Mesenchymal stem cell (in vitro differentiated cells and primary cell): Measurements from ENCODE around the gene TNPO1.
"Not testable (repeated sequence)": the region's sequence is repeated elsewhere in the genome, so short reads cannot be mapped to it uniquely, and the experiment has no call there.

Experiments
- DNase-seq: peaks from one replicate; pipeline ENCODE4 v3.0.0-alpha.2; 2013
- H2AFZ ChIP-seq: one replicate; pipeline ENCODE4 v1.6.1; 2013; ENCODE audit warnings: low read depth, mild to moderate bottlenecking, control low read depth, inconsistent platforms, low read length, moderate library complexity
- H2AK5ac ChIP-seq: 2 replicates; pipeline ENCODE4 v1.6.1; 2013; ENCODE audit warnings: low read length, moderate library complexity, mild to moderate bottlenecking, inconsistent platforms; ENCODE audit not compliant: severe bottlenecking
- H2BK120ac ChIP-seq: one replicate; pipeline ENCODE4 v1.6.1; 2013; ENCODE audit warnings: low read depth, mild to moderate bottlenecking, inconsistent platforms, low read length, moderate library complexity
- H2BK12ac ChIP-seq, 2 experiments: one replicate each; pipeline ENCODE4 v1.6.1; 2013; ENCODE audit warnings: inconsistent platforms in 2 of 2, low read length in 2 of 2, mild to moderate bottlenecking in 2 of 2, moderate library complexity in 2 of 2, control low read depth in 1 of 2
- H2BK15ac ChIP-seq: one replicate; pipeline ENCODE4 v1.6.1; 2013; ENCODE audit warnings: mild to moderate bottlenecking, low read depth, inconsistent platforms; ENCODE audit not compliant: poor library complexity, severe bottlenecking
- H2BK5ac ChIP-seq: 2 replicates; pipeline ENCODE4 v1.6.1; 2013; ENCODE audit warnings: low read depth, mild to moderate bottlenecking, low read length, control low read depth, inconsistent platforms; ENCODE audit not compliant: poor library complexity, severe bottlenecking
- H3K14ac ChIP-seq, 2 experiments: one replicate each; pipeline ENCODE4 v1.6.1; 2013; ENCODE audit warnings: inconsistent platforms in 2 of 2, low read length in 2 of 2, control low read depth in 1 of 2, mild to moderate bottlenecking in 1 of 2, moderate library complexity in 1 of 2
- H3K18ac ChIP-seq, 2 experiments: one replicate each; pipeline ENCODE4 v1.6.1; 2013; ENCODE audit warnings: inconsistent platforms in 2 of 2, low read length in 2 of 2, control low read depth in 1 of 2, low read depth in 1 of 2, mild to moderate bottlenecking in 1 of 2
- H3K23ac ChIP-seq, 2 experiments: one replicate each; pipeline ENCODE4 v1.6.1; 2013; ENCODE audit warnings: inconsistent platforms in 2 of 2, low read length in 2 of 2, mild to moderate bottlenecking in 2 of 2, moderate library complexity in 2 of 2, control low read depth in 1 of 2
- H3K27ac ChIP-seq: 2 replicates; pipeline ENCODE4 v1.5.1; 2013; ENCODE audit warnings: mild to moderate bottlenecking, moderate library complexity, low read length, control low read depth, inconsistent platforms; ENCODE audit not compliant: poor library complexity, severe bottlenecking
- H3K27me3 ChIP-seq, 2 experiments: 2 replicates each; pipeline versions ENCODE4 v1.6.1 to v1.7.0; 2013; ENCODE audit warnings: low read length in 2 of 2, mild to moderate bottlenecking in 2 of 2, moderate library complexity in 2 of 2, control low read depth in 1 of 2, inconsistent platforms in 1 of 2; ENCODE audit not compliant: control insufficient read depth in 1 of 2, insufficient read depth in 1 of 2
- H3K36me3 ChIP-seq, 2 experiments: 2 replicates each; pipeline versions ENCODE4 v1.6.1 to v1.7.0; 2013; ENCODE audit warnings: low read length in 2 of 2, control low read depth in 1 of 2, inconsistent platforms in 1 of 2, low read depth in 1 of 2, mild to moderate bottlenecking in 1 of 2; ENCODE audit not compliant: insufficient read depth in 2 of 2, control insufficient read depth in 1 of 2
- H3K4ac ChIP-seq, 2 experiments: one replicate each; pipeline ENCODE4 v1.6.1; 2013; ENCODE audit warnings: inconsistent platforms in 2 of 2, low read length in 2 of 2, mild to moderate bottlenecking in 2 of 2, moderate library complexity in 2 of 2, control low read depth in 1 of 2, low read depth in 1 of 2
- H3K4me1 ChIP-seq: 2 replicates; pipeline ENCODE4 v1.6.1; 2013; ENCODE audit warnings: low read depth, low read length, control low read depth; ENCODE audit not compliant: control insufficient read depth, insufficient read depth
- H3K4me2 ChIP-seq: 2 replicates; pipeline ENCODE4 v1.6.1; 2013; ENCODE audit warnings: low read length, mild to moderate bottlenecking, inconsistent platforms; ENCODE audit not compliant: poor library complexity, severe bottlenecking
- H3K4me3 ChIP-seq, 2 experiments: 2 replicates each; pipeline versions ENCODE4 v1.5.1 to v1.7.0; 2013; ENCODE audit warnings: low read length in 2 of 2, mild to moderate bottlenecking in 2 of 2, control low read depth in 1 of 2, low read depth in 1 of 2; ENCODE audit not compliant: insufficient read depth in 1 of 2
- H3K79me1 ChIP-seq: replicated peaks from 2 replicates; pipeline ENCODE4 v1.6.1; 2013; ENCODE audit warnings: mild to moderate bottlenecking, control low read depth, low read length, inconsistent platforms; ENCODE audit not compliant: poor library complexity, severe bottlenecking
- H3K9ac ChIP-seq: 2 replicates; pipeline ENCODE4 v1.7.0; 2013; ENCODE audit warnings: mild to moderate bottlenecking, low read length, moderate library complexity
- H3K9me3 ChIP-seq: 2 replicates; pipeline ENCODE4 v1.7.0; 2013; ENCODE audit warnings: mild to moderate bottlenecking, low read length; ENCODE audit not compliant: control insufficient read depth
- H4K8ac ChIP-seq: one replicate; pipeline ENCODE4 v1.6.1; 2013; ENCODE audit warnings: inconsistent platforms, mild to moderate bottlenecking, low read length, moderate library complexity
- H4K91ac ChIP-seq: one replicate; pipeline ENCODE4 v1.6.1; 2013; ENCODE audit warnings: mild to moderate bottlenecking, low read length, inconsistent platforms
- WGBS: methylation state at CpG from one replicate; pipeline ENCODE4 v1.1.7; 2013; ENCODE audit warnings: mixed read lengths; 5-methylcytosine and 5-hydroxymethylcytosine counted together

TNPO1 gene

GRCh38 chr5:72786676-72787075 is 29.8 kb upstream of the TNPO1 start:
- no peak for DNase-seq
- Histone ChIP-seq H2BK5ac (no peak overlapping the region), H3K79me1 (no peaks in the 10 kb centered on the region), H4K8ac (no peak overlapping the region), H3K4ac (no peak overlapping the region), H3K18ac (no peak overlapping the region), H3K9me3 (no peaks in the 10 kb centered on the region), H3K23ac (no peak overlapping the region), H2AK5ac (no peak overlapping the region), H3K4me3 (no peak overlapping the region), H2AFZ (no peak overlapping the region), H2BK120ac (no peak overlapping the region), H3K36me3 (no peaks in the 10 kb centered on the region), H3K27ac (no peak overlapping the region), H2BK12ac (no peak overlapping the region), H3K9ac (no peak overlapping the region), H3K14ac (no peak overlapping the region), H3K4me1 (peaks cover 4% of the 10 kb centered on the region), H3K27me3 (no peaks in the 10 kb centered on the region), H4K91ac (no peak overlapping the region), H3K4me2 (no peak overlapping the region), H2BK15ac (no peak overlapping the region)
- no CpG with 5 or more reads among the region's 4 CpGs for WGBS

- H3K14ac ChIP-seq: no peak overlapping the region
- no peak overlapping the region for H3K23ac ChIP-seq
Observed at GRCh38 chr5:72788866-72789505, 27.5 kb upstream of the TNPO1 start.

GRCh38 chr5:72790186-72790585 is 26.3 kb upstream of the TNPO1 start:
- no peak overlapping the region for H2BK15ac ChIP-seq
- 78% methylated on average over 1 of the region's 1 CpG for WGBS

More at GRCh38 chr5:72788866-72789505, 27.5 kb upstream of the TNPO1 start:
- Histone ChIP-seq H3K27me3 (no peaks in the 10 kb centered on the region), H2BK120ac (no peak overlapping the region), H3K4me1 (peaks cover 4% of the 10 kb centered on the region), H2BK15ac (no peak overlapping the region), H2BK5ac (no peak overlapping the region), H4K91ac (no peak overlapping the region), H3K9ac (no peak overlapping the region), H3K36me3 (no peaks in the 10 kb centered on the region), H3K18ac (no peak overlapping the region), H2AFZ (no peak overlapping the region), H3K4me3 (no peak overlapping the region), H3K79me1 (no peaks in the 10 kb centered on the region), H3K4ac (no peak overlapping the region), H2BK12ac (no peak overlapping the region), H3K9me3 (no peaks in the 10 kb centered on the region), H3K27ac (no peak overlapping the region), H3K4me2 (no peak overlapping the region), H2AK5ac (no peak overlapping the region), H4K8ac (no peak overlapping the region)
- no peak for DNase-seq
- 89% methylated on average over 3 of the region's 3 CpGs for WGBS

GRCh38 chr5:72792662-72793061 is 23.8 kb upstream of the TNPO1 start:
- H3K27me3 ChIP-seq, H3K4me3 ChIP-seq, H3K9ac ChIP-seq, H3K36me3 ChIP-seq, H3K4ac ChIP-seq, H3K4me1 ChIP-seq, H3K23ac ChIP-seq, H2BK5ac ChIP-seq, H3K18ac ChIP-seq, H4K8ac ChIP-seq, DNase-seq, H3K9me3 ChIP-seq, H3K14ac ChIP-seq, H4K91ac ChIP-seq, H2BK15ac ChIP-seq, H3K4me2 ChIP-seq, H2BK12ac ChIP-seq, H2AFZ ChIP-seq, H2AK5ac ChIP-seq, H3K79me1 ChIP-seq, H2BK120ac ChIP-seq, H3K27ac ChIP-seq: not testable (repeated sequence)
- 98% methylated on average over 2 of the region's 5 CpGs for WGBS

More at GRCh38 chr5:72790186-72790585, 26.3 kb upstream of the TNPO1 start:
- no peak for DNase-seq
- Histone ChIP-seq H2BK120ac (no peak overlapping the region), H2BK12ac (no peak overlapping the region), H3K23ac (no peak overlapping the region), H3K9me3 (no peaks in the 10 kb centered on the region), H4K91ac (no peak overlapping the region), H3K4me3 (no peak overlapping the region), H4K8ac (no peak overlapping the region), H2BK5ac (no peak overlapping the region), H3K4me2 (no peak overlapping the region), H3K27me3 (no peaks in the 10 kb centered on the region), H3K79me1 (no peaks in the 10 kb centered on the region), H3K36me3 (no peaks in the 10 kb centered on the region), H3K18ac (no peak overlapping the region), H3K4me1 (peaks cover 4% of the 10 kb centered on the region), H3K9ac (no peak overlapping the region), H3K27ac (no peak overlapping the region), H3K14ac (no peak overlapping the region), H2AFZ (no peak overlapping the region), H3K4ac (no peak overlapping the region), H2AK5ac (no peak overlapping the region)
